Hepatocyte (in vitro differentiated cells): ENCODE measurements around the gene ADAP2. TPM values are rescaled to one million over a fixed set of nuclear protein-coding genes. Genes with fewer than 3 reads are reported as not detected.

Experiments
- DNase-seq: peaks from one replicate; pipeline ENCODE4 v3.0.0-alpha.2; 2016; ENCODE audit warnings: low spot score
- H2AFZ ChIP-seq: fragments of 200-600 bp; sonication (generic); 2 replicates; pipeline ENCODE4 v1.6.0; 2016; ENCODE audit warnings: antibody characterized with exemption, mild to moderate bottlenecking
- H3K27ac ChIP-seq: fragments of 200-600 bp; sonication (generic); 2 replicates; pipeline ENCODE4 v1.5.1; 2016; ENCODE audit warnings: mild to moderate bottlenecking
- H3K27me3 ChIP-seq: fragments of 200-600 bp; sonication (generic); 2 replicates; pipeline ENCODE4 v1.6.1; 2016
- H3K36me3 ChIP-seq: fragments of 200-600 bp; sonication (generic); replicated peaks from 2 replicates; pipeline ENCODE4 v1.5.1; 2016; ENCODE audit warnings: low read depth; ENCODE audit not compliant: insufficient read depth
- H3K4me1 ChIP-seq: fragments of 200-600 bp; sonication (generic); 2 replicates; pipeline ENCODE4 v1.5.1; 2016; ENCODE audit warnings: mild to moderate bottlenecking, moderate library complexity; ENCODE audit not compliant: insufficient read depth
- H3K4me2 ChIP-seq: fragments of 200-600 bp; sonication (generic); 2 replicates; pipeline ENCODE4 v1.6.0; 2016
- H3K4me3 ChIP-seq: fragments of 200-600 bp; sonication (generic); 2 replicates; pipeline ENCODE4 v1.5.1; 2016; ENCODE audit warnings: mild to moderate bottlenecking
- H3K79me2 ChIP-seq: fragments of 200-600 bp; sonication (generic); 2 replicates; pipeline ENCODE4 v1.6.0; 2017; ENCODE audit warnings: mild to moderate bottlenecking
- H3K9me2 ChIP-seq: fragments of 200-600 bp; sonication (generic); replicated peaks from 2 replicates; pipeline ENCODE4 v1.6.0; 2017; ENCODE audit warnings: mild to moderate bottlenecking; ENCODE audit not compliant: insufficient read depth
- H3K9me3 ChIP-seq: fragments of 200-600 bp; sonication (generic); 2 replicates; pipeline ENCODE4 v1.5.1; 2016; ENCODE audit warnings: low read depth, mild to moderate bottlenecking
- H4K20me1 ChIP-seq: fragments of 200-600 bp; sonication (generic); 2 replicates; pipeline ENCODE4 v1.6.0; 2016; ENCODE audit warnings: mild to moderate bottlenecking; ENCODE audit not compliant: insufficient read depth, poor library complexity, severe bottlenecking
- CTCF ChIP-seq: fragments of 200-600 bp; sonication (generic); IDR thresholded peaks from 2 replicates; pipeline ENCODE4 v1.5.1; 2016; ENCODE audit warnings: antibody characterized with exemption, mild to moderate bottlenecking; ENCODE audit not compliant: poor library complexity
- EZH2 ChIP-seq: fragments of 200-600 bp; sonication (generic); IDR thresholded peaks from 2 replicates; pipeline ENCODE4 v1.6.1; 2016; ENCODE audit warnings: antibody characterized with exemption, mild to moderate bottlenecking, borderline replicate concordance
- EZH2phosphoT487 ChIP-seq: fragments of 200-600 bp; sonication (generic); IDR thresholded peaks from one replicate; pipeline ENCODE4 v1.6.1; 2018; ENCODE audit warnings: antibody characterized with exemption, mild to moderate bottlenecking, low read depth, moderate library complexity; ENCODE audit not compliant: unreplicated experiment, severe bottlenecking
- WGBS: methylation state at CpG from one replicate; pipeline ENCODE4 v1.1.6; 2016; ENCODE audit warnings: low lambda C conversion rate; ENCODE audit errors: missing lambda C conversion rate; 5-methylcytosine and 5-hydroxymethylcytosine counted together
- polyA plus RNA-seq: library from polyadenylated mRNA; unstranded; fragments of >200 nt; fragmentation: Nextera tagmentation; extraction: Ambion mirVana; gene quantifications from 2 replicates; pipeline ENCODE4 v1.2.1, GENCODE V29; 2016
- total RNA-seq: library from RNA; depleted of rRNA; stranded (reverse); fragments of >200 nt; gene quantifications from 2 replicates; pipeline ENCODE4 v1.2.3, GENCODE V29; 2014

ADAP2 gene
- total and polyA plus RNA-seq, 2 experiments from 2014 or later, result 0.70 to 1.5 TPM

- H3K4me1 ChIP-seq, result no peaks in the 10 kb centered on the region
- no peaks in the 10 kb centered on the region for H4K20me1 ChIP-seq
- no peak for TF ChIP-seq EZH2
- TF ChIP-seq EZH2phosphoT487, result no peak
- TF ChIP-seq CTCF, result no peak
- no peaks in the 10 kb centered on the region for H3K79me2 ChIP-seq
- H3K36me3 ChIP-seq, result no peaks in the 10 kb centered on the region
- H3K9me3 ChIP-seq, result no peaks in the 10 kb centered on the region
- H3K4me3 ChIP-seq, result no peak overlapping the region
- WGBS, result 75% methylated on average over 9 of the region's 9 CpGs
- no peaks in the 10 kb centered on the region for H3K27me3 ChIP-seq
- no peak overlapping the region for H3K4me2 ChIP-seq
- no peaks in the 10 kb centered on the region for H3K9me2 ChIP-seq
- no peak overlapping the region for H2AFZ ChIP-seq
- H3K27ac ChIP-seq, result peak overlapping the region; percentile 81
- DNase-seq, result peak; percentile 91
These were observed 29.1 kb downstream of the ADAP2 start for GRCh38 chr17:30950669-30951399.

GRCh38 chr17:30952638-30953393 is 31.1 kb downstream of the ADAP2 start:
- H4K20me1 ChIP-seq, result no peaks in the 10 kb centered on the region
- no peak overlapping the region for H3K27ac ChIP-seq
- DNase-seq, result no peak
- WGBS, result 97% methylated on average over 9 of the region's 9 CpGs
- H3K9me3 ChIP-seq, result no peaks in the 10 kb centered on the region
- TF ChIP-seq EZH2phosphoT487 (no peak), EZH2 (no peak)
- no peak overlapping the region for H2AFZ ChIP-seq
- H3K9me2 ChIP-seq, result no peaks in the 10 kb centered on the region
- H3K79me2 ChIP-seq, result no peaks in the 10 kb centered on the region
- no peaks in the 10 kb centered on the region for H3K27me3 ChIP-seq
- no peaks in the 10 kb centered on the region for H3K36me3 ChIP-seq
- no peak overlapping the region for H3K4me3 ChIP-seq
- no peak overlapping the region for H3K4me2 ChIP-seq
- H3K4me1 ChIP-seq, result no peaks in the 10 kb centered on the region

GRCh38 chr17:30954046-30954830 is 32.5 kb downstream of the ADAP2 start:
- Histone ChIP-seq H3K4me3 (no peak overlapping the region), H3K9me2 (no peaks in the 10 kb centered on the region), H3K27ac (no peak overlapping the region), H2AFZ (no peak overlapping the region), H3K4me1 (no peaks in the 10 kb centered on the region), H3K27me3 (no peaks in the 10 kb centered on the region), H4K20me1 (no peaks in the 10 kb centered on the region), H3K9me3 (no peaks in the 10 kb centered on the region), H3K36me3 (no peaks in the 10 kb centered on the region), H3K4me2 (no peak overlapping the region), H3K79me2 (no peaks in the 10 kb centered on the region)
- TF ChIP-seq EZH2phosphoT487 (no peak), CTCF (no peak), EZH2 (no peak)
- DNase-seq, result no peak
- WGBS, result 89% methylated on average over 6 of the region's 6 CpGs
